Heart left ventricle (tissue), 16 donors: Measurements from ENCODE around the gene ARMC2. TPM values are rescaled to one million over a fixed set of nuclear protein-coding genes. Genes with fewer than 3 reads are reported as not detected.

Source experiments
- ATAC-seq, 4 donors: fragments of 200-7000 bp; cut with Tn5 transposase; one replicate each; pipeline ENCODE4 v1.9.1; 2020 to 2022; ENCODE audit warnings: moderate library complexity in 4 of 4, mild to moderate bottlenecking in 3 of 4, moderate number of reproducible peaks in 1 of 4
- DNase-seq, 5 donors: peaks; one replicate each; pipeline ENCODE4 v3.0.0-alpha.2; 2020
- H3K27ac ChIP-seq, 12 donors: fragments of 200-600 bp; sonication (generic) in 4 of 12; one replicate each; pipeline versions ENCODE4 v1.5.0 to v1.8.0; 2016 to 2022; ENCODE audit warnings: mild to moderate bottlenecking in 2 of 12
- H3K27me3 ChIP-seq, 9 donors: fragments of 200-600 bp; sonication (generic) in 2 of 9; one replicate each; pipeline versions ENCODE4 v1.5.1 to v1.8.0; 2016 to 2022; ENCODE audit warnings: mild to moderate bottlenecking in 3 of 9
- H3K36me3 ChIP-seq, 9 donors: fragments of 200-600 bp; sonication (generic) in 2 of 9; one replicate each; pipeline versions ENCODE4 v1.5.0 to v1.8.0; 2018 to 2022; ENCODE audit warnings: mild to moderate bottlenecking in 2 of 9
- H3K4me1 ChIP-seq, 12 donors: fragments of 200-600 bp; sonication (generic) in 4 of 12; one replicate each; pipeline versions ENCODE4 v1.5.0 to v1.8.0; 2016 to 2022; ENCODE audit warnings: mild to moderate bottlenecking in 3 of 12
- H3K4me3 ChIP-seq, 12 donors: fragments of 200-600 bp; sonication (generic) in 4 of 12; one replicate each; pipeline versions ENCODE4 v1.5.0 to v1.8.0; 2017 to 2022; ENCODE audit warnings: mild to moderate bottlenecking in 9 of 12, moderate library complexity in 4 of 12
- H3K9me3 ChIP-seq, 12 donors: fragments of 200-600 bp; sonication (generic) in 4 of 12; one replicate each; pipeline versions ENCODE4 v1.5.0 to v1.8.0; 2016 to 2022; ENCODE audit warnings: mild to moderate bottlenecking in 1 of 12
- CTCF ChIP-seq, 12 donors: fragments of 200-600 bp; sonication (generic) in 4 of 12; IDR thresholded peaks; one replicate each; pipeline versions ENCODE4 v1.5.0 to v1.8.0; 2018 to 2022; ENCODE audit warnings: antibody characterized with exemption in 12 of 12, mild to moderate bottlenecking in 5 of 12
- POLR2A ChIP-seq, 2 donors: fragments of 450-650 bp; IDR thresholded peaks; one replicate each; pipeline ENCODE4 v1.6.1; 2017; ENCODE audit warnings: antibody characterized with exemption in 2 of 2, mild to moderate bottlenecking in 2 of 2, moderate library complexity in 2 of 2
- WGBS, 4 donors: extraction: QIAGEN DNeasy Blood & Tissue Kit in 2 of 4; methylation state at CpG; one replicate each; pipeline versions ENCODE4 v1.1.5 to v1.1.7; 2013 to 2018; 5-methylcytosine and 5-hydroxymethylcytosine counted together
- intact Hi-C, 10 donors: fragments of 100-400 bp; cut with DNase I; formaldehyde crosslinking; loops; one replicate each; pipeline versions ENCODE4 v1.11.1 to v1.14.2; 2022
- polyA plus RNA-seq, 2 donors: library from polyadenylated mRNA; stranded (reverse); fragments of 200-250 nt; gene quantifications; one replicate each; pipeline ENCODE4 v1.2.3, GENCODE V29; 2013
- total RNA-seq, 9 donors: library from RNA; depleted of rRNA in 2 of 9; stranded (reverse); fragments of >200 nt in 2 of 9; fragmentation: NEBNext Ultra II Directional in 3 of 9; extraction: Animal tissue kit (Norgen Biotek cat#: 25700) in 3 of 9; gene quantifications; one replicate each; pipeline versions ENCODE4 v1.1.0 to v1.2.4, GENCODE V29; 2016 to 2023
- donor health status: ischemic (EF 13 %, LVEDD 7.1; RV severe dilation, severe dysfunction).
- donor health status: healthy with polysubstance abuse.
- donor health status: DM: no; HTN: yes; CAD: no.
- donor health status: DM: no; HTN: no; CAD: no.
- donor health status: ischemic (EF 25% LVEDD 6.9; RV normal size, moderate dysfunction).
- donor health status: ischemic (EF 25% LVEDD 5.7; RV mildly dilated, moderate dysfunction).
- donor health status: healthy.
- donor health status: DM: yes; HTN: yes; CAD: no.
- donor health status: ischemic (EF 35%, LVEDD 5.7; RV mildly dilated, moderate dysfunction).
- donor health status: nonischemic (EF 11% LVEDD 7.7; RV severe dilation, severe dysfunction).
- donor health status: DM: yes; HTN: yes; CAD: no.
- donor health status: PGD.
- donor health status: ischemic (EF 29% LVEDD 5.4; RV normal size, mild dysfunction).
- donor health status: nonischemic (EF 23%, LVEDD 6.1; RV moderate dilation, normal function).

The ARMC2 gene
- total and polyA plus RNA-seq, 11 donors, result 3.1 to 18.0 (median 9.2) TPM

DNA sequence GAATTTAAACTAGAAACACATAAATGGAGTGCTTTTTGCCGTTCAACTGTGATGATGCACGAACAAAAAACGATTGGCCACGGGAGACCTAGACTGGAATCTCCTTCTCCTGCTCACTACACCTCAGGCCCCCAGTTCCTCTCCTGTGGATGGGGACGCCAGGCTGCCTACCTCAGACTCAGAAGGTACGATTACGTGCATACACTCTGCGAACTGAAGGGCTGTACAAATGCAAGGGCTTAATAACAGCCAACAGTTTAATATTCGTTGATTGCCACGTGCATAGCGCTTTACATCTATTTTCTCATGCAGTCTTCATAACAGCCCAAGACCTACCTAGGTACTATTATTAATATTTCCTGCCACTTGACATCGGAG is 495 bp upstream of the ARMC2 start:
- H3K4me3 ChIP-seq, result peak overlapping the region in 11 of 12 donors; percentile 59 to 92 (median 76)
- intact Hi-C loops, result loop anchor here in 5 of 10 donors (2.0 to 10.0 kb wide), 7 partner anchors 45 to 535 kb away; partner anchors contain the start of gene CD164 (in 1 of the 5)
- WGBS, 4 donors, result 42 to 50% (median 48%) methylated on average over 12 of the region's 12 CpGs
- H3K36me3 ChIP-seq, result no peaks in the 10 kb centered on the region
- H3K4me1 ChIP-seq, result peaks cover 0 to 58% (median 28%) of the 10 kb centered on the region in 12 donors
- peak overlapping the region; percentile 64 to 94 (median 88) for H3K27ac ChIP-seq
- H3K27me3 ChIP-seq, result no peaks in the 10 kb centered on the region
- TF ChIP-seq CTCF (IDR thresholded peaks at IDR 0.05) (no peak), POLR2A (IDR thresholded peaks at IDR 0.05) (no peak)
- ATAC-seq (no peak), DNase-seq (no peak)
- no peaks in the 10 kb centered on the region for H3K9me3 ChIP-seq

DNA sequence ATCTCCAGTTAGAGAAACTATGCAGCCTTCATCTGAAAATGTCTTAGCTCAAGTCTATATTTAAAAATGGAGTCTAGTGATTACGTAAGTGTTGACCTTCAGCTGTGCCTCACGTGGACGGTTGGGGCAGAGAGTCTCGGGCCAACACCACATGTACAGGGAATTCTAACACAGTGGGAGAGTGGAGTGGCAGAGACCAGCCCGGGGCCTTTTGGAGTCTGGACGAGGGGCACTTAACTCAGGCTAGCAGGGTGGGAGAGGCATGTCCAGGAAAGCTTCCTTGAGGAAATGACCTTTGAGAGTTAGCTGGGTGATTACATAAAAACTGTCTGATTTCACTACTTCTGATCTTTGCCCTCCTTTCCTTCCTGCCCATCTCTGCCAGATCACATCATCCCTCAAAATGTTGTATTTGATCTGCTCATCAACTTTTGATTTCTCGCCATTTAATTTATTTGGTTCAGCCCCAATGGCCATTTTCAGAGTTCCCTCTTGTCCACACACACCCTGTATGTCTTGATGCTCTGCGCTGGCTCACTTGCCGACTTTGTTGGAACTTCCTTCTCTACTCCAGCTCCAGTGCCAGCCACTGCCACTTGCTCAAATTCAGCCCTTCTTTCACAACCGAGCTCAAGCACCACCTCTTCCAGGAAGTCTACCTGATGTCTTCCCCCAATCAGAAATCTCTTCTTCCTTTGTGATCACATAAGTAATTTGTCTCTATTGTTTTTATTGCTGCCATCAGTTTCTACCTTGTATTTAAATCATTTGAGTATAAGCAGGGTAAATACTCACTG is 2.6 kb downstream of the ARMC2 start:
- intact Hi-C loops, result loop anchor here in 4 of 10 donors (2.0 to 10.0 kb wide), 4 partner anchors 26 to 221 kb away; no protein-coding TSS in a partner anchor
- WGBS, 4 donors, result 42 to 54% (median 49%) methylated on average over 9 to 10 of the region's 10 CpGs
- Histone ChIP-seq H3K27ac (peak overlapping the region; percentile 72 to 94 (median 88)), H3K36me3 (peaks cover 0 to 20% (median 17%) of the 10 kb centered on the region in 9 donors), H3K4me3 (no peak overlapping the region), H3K27me3 (no peaks in the 10 kb centered on the region), H3K4me1 (peaks cover 0 to 53% (median 29%) of the 10 kb centered on the region in 12 donors), H3K9me3 (no peaks in the 10 kb centered on the region)
- DNase-seq (peak in 4 of 5 donors; percentile 68 to 79 (median 77)), ATAC-seq (peak; percentile 49 to 63 (median 61))
- TF ChIP-seq POLR2A (IDR thresholded peaks at IDR 0.05) (no peak), CTCF (IDR thresholded peaks at IDR 0.05) (no peak)

GRCh38 chr6:108851756-108852155 is 3.5 kb downstream of the ARMC2 start:
- intact Hi-C loops, result loop anchor here in 4 of 10 donors (2.0 to 10.0 kb wide), 4 partner anchors 25 to 221 kb away; no protein-coding TSS in a partner anchor
- no peak overlapping the region for H3K4me3 ChIP-seq
- H3K27me3 ChIP-seq, result no peaks in the 10 kb centered on the region
- 71 to 90% (median 81%) methylated on average over 1 of the region's 1 CpG for WGBS, 4 donors
- H3K9me3 ChIP-seq, result peaks cover 0 to 6% (median 0%) of the 10 kb centered on the region in 12 donors
- H3K27ac ChIP-seq, result peak overlapping the region in 11 of 12 donors; percentile 1 to 93 (median 87)
- no peak for TF ChIP-seq POLR2A (IDR thresholded peaks at IDR 0.05)
- no peak for TF ChIP-seq CTCF (IDR thresholded peaks at IDR 0.05)
- peaks cover 0 to 44% (median 29%) of the 10 kb centered on the region in 12 donors for H3K4me1 ChIP-seq
- peaks cover 0 to 29% (median 24%) of the 10 kb centered on the region in 9 donors for H3K36me3 ChIP-seq
- DNase-seq (no peak), ATAC-seq (no peak)

DNA sequence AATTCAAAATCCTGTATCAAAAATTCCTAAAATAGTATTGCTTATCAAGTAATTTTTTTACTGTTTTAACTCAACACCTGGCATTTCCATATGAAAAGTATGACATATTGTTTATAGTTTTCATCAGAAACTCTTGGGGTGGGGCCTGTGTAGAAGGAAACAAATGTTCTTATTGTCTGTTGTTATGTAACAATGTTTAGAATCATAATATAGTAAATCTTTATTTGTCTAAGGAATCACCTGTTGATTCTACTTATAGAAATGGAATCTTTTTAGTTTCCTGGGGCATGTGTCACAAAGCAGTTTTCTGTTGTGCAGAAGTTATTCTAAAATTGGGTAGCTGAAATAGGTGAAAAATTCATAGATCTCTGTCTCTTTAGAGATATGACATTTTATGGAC is 4.9 kb downstream of the ARMC2 start:
- TF ChIP-seq CTCF (IDR thresholded peaks at IDR 0.05), result no peak
- TF ChIP-seq POLR2A (IDR thresholded peaks at IDR 0.05), result no peak
- Histone ChIP-seq H3K27me3 (no peaks in the 10 kb centered on the region), H3K9me3 (peaks cover 0 to 14% (median 0%) of the 10 kb centered on the region in 12 donors), H3K36me3 (peaks cover 0 to 42% (median 37%) of the 10 kb centered on the region in 9 donors), H3K4me1 (peaks cover 0 to 38% (median 24%) of the 10 kb centered on the region in 12 donors), H3K27ac (peak overlapping the region in 4 of 12 donors; percentile 86 to 93 (median 91)), H3K4me3 (no peak overlapping the region)
- intact Hi-C loops, result loop anchor here in 3 of 10 donors (5.0 to 10.0 kb wide), 3 partner anchors 34 to 219 kb away; no protein-coding TSS in a partner anchor
- DNase-seq (no peak), ATAC-seq (no peak)
